Body of pancreas (tissue), 4 donors: ENCODE results near the gene MUC21. TPM values are rescaled to one million over a fixed set of nuclear protein-coding genes. Genes with fewer than 3 reads are reported as not detected.
"Not testable (repeated sequence)": the region's sequence is repeated elsewhere in the genome, so short reads cannot be mapped to it uniquely, and the experiment has no call there.

Experiments
- ATAC-seq: fragments of 150-250 bp; one replicate; pipeline ENCODE4 v1.9.1; 2016
- DNase-seq, 4 donors: peaks; one replicate each; pipeline ENCODE4 v3.0.0-alpha.2; 2019
- H3K27ac ChIP-seq, 4 donors: fragments of 200-600 bp; sonication (generic); 1 replicate in 3 of 4; 2 replicates in 1 of 4; pipeline versions ENCODE4 v1.5.1 to v1.6.1; 2016 to 2019; ENCODE audit warnings: mild to moderate bottlenecking in 1 of 4, mixed read lengths in 1 of 4, moderate library complexity in 1 of 4
- H3K27me3 ChIP-seq, 2 donors: fragments of 200-600 bp; sonication (generic); one replicate each; pipeline ENCODE4 v1.6.0; 2016; ENCODE audit warnings: mild to moderate bottlenecking in 1 of 2
- H3K36me3 ChIP-seq, 2 donors: fragments of 200-600 bp; sonication (generic); replicated peaks in 1 of 2; 2 replicates each; pipeline ENCODE4 v1.5.1; 2016; ENCODE audit warnings: low read depth in 2 of 2; ENCODE audit not compliant: insufficient read depth in 1 of 2
- H3K4me1 ChIP-seq: fragments of 200-600 bp; sonication (generic); one replicate; pipeline ENCODE4 v1.6.0; 2016
- H3K4me3 ChIP-seq, 2 donors: fragments of 200-600 bp; sonication (generic); 1 replicate in 1 of 2; 2 replicates in 1 of 2; pipeline ENCODE4 v1.5.1; 2016 to 2019
- H3K9me3 ChIP-seq, 3 donors: fragments of 200-600 bp; sonication (generic); 1 replicate in 2 of 3; 2 replicates in 1 of 3; pipeline ENCODE4 v1.5.1; 2016
- POLR2A ChIP-seq, 3 donors: fragments of 450-650 bp; IDR thresholded peaks; one replicate each; pipeline ENCODE4 v1.6.1; 2016; ENCODE audit warnings: antibody characterized with exemption in 3 of 3, mild to moderate bottlenecking in 2 of 3
- WGBS, 2 donors: methylation state at CpG; one replicate each; pipeline ENCODE4 v1.1.5; 2017; 5-methylcytosine and 5-hydroxymethylcytosine counted together
- intact Hi-C: fragments of 100-400 bp; cut with DNase I; formaldehyde crosslinking; loops from one replicate; pipeline ENCODE4 v1.15.1; 2023
- total RNA-seq, 2 donors: library from RNA; depleted of rRNA; stranded (reverse); fragments of >200 nt; gene quantifications; one replicate each; pipeline ENCODE4 v1.1.0, GENCODE V29; 2016
- TF ChIP-seq, protein P1 (sequence below), 7 experiments: fragments of 450-650 bp in 4 of 7; fragments of 200-600 bp in 3 of 7; sonication (generic) in 3 of 7; IDR thresholded peaks; one replicate each; pipeline ENCODE4 v1.5.1; 2016 to 2019; ENCODE audit warnings: antibody characterized with exemption in 7 of 7

Gene MUC21
- total RNA-seq, 2 donors from 2014 or later = not detected

DNA sequence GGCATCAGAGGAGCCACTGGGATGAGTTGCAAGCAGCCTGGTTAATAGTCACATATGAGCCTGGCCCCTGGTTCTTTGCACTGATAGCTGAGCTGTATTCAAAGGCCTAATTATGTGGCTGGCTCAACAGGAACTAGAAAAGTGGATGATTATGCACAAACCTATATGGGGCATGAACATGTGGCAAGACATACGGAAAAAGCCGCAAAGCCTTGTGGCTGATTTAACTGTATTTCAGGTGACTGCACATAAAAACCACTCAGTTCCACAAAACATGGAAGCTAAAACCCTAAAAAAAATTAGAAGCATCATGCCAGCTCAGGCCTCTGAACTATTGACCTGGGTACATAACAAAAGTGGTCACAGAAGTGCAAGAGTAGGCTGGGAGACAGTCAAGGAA lies 13.8 kb downstream of the MUC21 start:
- Histone ChIP-seq H3K27me3 (no peaks in the 10 kb centered on the region), H3K27ac (no peak overlapping the region), H3K4me1 (no peaks in the 10 kb centered on the region), H3K36me3 (no peaks in the 10 kb centered on the region), H3K9me3 (no peaks in the 10 kb centered on the region), H3K4me3 (no peak overlapping the region)
- 73 to 96% methylated on average over 2 of the region's 2 CpGs for WGBS, 2 donors
- DNase-seq = no peak
- TF ChIP-seq POLR2A (IDR thresholded peaks at IDR 0.05) = no peak
- TF ChIP-seq, protein P1, sequence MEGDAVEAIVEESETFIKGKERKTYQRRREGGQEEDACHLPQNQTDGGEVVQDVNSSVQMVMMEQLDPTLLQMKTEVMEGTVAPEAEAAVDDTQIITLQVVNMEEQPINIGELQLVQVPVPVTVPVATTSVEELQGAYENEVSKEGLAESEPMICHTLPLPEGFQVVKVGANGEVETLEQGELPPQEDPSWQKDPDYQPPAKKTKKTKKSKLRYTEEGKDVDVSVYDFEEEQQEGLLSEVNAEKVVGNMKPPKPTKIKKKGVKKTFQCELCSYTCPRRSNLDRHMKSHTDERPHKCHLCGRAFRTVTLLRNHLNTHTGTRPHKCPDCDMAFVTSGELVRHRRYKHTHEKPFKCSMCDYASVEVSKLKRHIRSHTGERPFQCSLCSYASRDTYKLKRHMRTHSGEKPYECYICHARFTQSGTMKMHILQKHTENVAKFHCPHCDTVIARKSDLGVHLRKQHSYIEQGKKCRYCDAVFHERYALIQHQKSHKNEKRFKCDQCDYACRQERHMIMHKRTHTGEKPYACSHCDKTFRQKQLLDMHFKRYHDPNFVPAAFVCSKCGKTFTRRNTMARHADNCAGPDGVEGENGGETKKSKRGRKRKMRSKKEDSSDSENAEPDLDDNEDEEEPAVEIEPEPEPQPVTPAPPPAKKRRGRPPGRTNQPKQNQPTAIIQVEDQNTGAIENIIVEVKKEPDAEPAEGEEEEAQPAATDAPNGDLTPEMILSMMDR (IDR thresholded peaks at IDR 0.05) = no peak
- ATAC-seq = no peak
- intact Hi-C loops = no loop called here

DNA sequence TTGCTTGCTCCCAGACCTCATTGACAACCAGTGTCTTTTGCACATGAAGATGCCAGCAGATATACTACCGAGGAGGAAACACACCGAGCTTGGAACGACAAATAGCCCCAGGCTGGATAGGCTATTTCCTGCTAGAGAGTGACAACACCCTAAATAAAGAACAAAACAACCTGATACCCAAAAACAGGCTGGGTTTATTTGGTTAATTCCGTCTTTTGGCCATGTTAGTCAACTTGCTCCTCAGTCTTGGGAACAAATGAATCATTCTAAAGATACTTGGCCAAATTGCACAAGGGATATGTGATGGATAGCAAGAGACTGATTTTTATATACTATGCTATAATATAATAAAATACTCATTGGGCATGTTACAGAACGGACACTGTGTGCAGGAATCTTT lies 15.3 kb downstream of the MUC21 start:
- no peaks in the 10 kb centered on the region for H3K36me3 ChIP-seq
- 53 to 71% methylated on average over 5 of the region's 5 CpGs for WGBS, 2 donors
- H3K27ac ChIP-seq = no peak overlapping the region
- ATAC-seq = no peak
- no peaks in the 10 kb centered on the region for H3K4me1 ChIP-seq
- no peak for DNase-seq
- no peaks in the 10 kb centered on the region for H3K27me3 ChIP-seq
- H3K9me3 ChIP-seq = no peaks in the 10 kb centered on the region
- H3K4me3 ChIP-seq = no peak overlapping the region
- TF ChIP-seq, protein P1 (IDR thresholded peaks at IDR 0.05) = no peak
- TF ChIP-seq POLR2A (IDR thresholded peaks at IDR 0.05) = no peak
- intact Hi-C loops = no loop called here

DNA sequence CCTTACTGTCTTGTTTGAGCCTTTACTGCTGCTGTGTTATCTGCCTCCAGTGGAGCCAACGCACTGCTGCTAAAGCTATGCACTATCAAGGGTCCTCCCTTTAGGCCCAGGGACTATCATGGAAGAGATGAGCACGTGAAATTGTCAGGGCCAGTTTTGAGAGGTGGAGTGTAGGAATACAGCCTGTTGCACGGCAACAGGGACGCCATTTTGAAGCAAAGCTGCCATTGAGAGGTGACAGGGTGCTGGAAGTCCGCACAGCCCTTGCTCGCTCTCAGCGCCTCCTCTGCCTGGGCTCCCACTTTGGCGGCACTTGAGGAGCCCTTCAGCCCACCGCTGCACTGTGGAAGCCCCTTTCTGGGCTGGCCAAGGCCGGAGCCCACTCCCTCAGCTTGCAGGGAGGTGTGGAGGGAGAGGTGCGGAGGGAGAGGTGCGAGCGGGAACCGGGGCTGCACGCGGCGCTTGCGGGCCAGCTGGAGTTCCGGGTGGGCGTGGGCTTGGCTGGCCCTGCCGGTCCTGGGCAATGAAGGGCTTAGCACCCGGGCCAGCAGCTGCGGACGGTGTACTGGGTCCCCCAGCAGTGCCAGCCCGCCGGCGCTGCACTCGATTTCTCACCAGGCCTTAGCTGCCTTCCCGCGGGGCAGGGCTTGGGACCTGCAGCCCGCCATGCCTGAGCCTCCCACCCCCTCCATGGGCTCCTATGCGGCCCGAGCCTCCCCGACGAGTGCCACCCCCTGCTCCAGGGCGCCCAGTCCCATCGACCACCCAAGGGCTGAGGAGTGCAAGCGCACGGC lies 16.7 kb downstream of the MUC21 start:
- H3K9me3 ChIP-seq, H3K4me3 ChIP-seq, ATAC-seq, DNase-seq, H3K4me1 ChIP-seq, H3K27me3 ChIP-seq, H3K36me3 ChIP-seq, intact Hi-C loops, H3K27ac ChIP-seq: not testable (repeated sequence)
- WGBS, 2 donors = 92 to 93% methylated on average over 5 to 19 of the region's 39 CpGs

DNA sequence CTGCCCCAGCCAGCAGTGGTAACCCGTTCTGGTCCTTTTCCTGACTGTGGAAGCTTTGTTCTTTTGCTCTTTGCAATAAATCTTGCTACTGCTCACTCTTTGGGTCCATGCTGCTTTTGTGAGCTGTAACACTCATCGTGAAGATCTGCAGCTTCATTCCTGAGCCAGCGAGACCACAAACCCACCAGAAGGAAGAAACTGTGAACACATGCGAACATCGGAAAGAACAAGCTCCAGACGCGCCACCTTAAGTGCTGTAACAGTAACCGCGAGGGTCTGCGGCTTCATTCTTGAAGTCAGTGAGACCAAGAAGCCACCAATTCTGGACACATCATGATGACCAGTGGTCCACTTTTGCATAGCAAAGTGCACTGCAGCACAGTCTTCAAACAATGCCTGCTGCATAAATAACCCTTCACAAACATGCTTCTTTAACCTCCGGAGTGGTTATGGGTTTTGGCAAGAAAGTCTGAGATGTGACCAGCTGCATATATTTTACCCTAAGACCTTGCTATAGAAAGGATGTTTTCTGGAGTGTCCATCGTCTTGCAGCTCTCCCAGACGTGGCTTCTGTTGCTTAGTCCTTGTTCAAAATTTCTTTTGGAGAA lies 17.9 kb downstream of the MUC21 start:
- whole genome bisulfite sequencing, 2 donors = 77 to 86% methylated on average over 12 to 13 of the region's 13 CpGs
- ATAC-seq (no peak), DNase-seq (no peak)
- TF ChIP-seq, protein P1 (IDR thresholded peaks at IDR 0.05) = no peak
- no peak for TF ChIP-seq POLR2A (IDR thresholded peaks at IDR 0.05)
- Histone ChIP-seq H3K27ac (no peak overlapping the region), H3K4me1 (peaks cover 15% of the 10 kb centered on the region), H3K4me3 (no peak overlapping the region), H3K36me3 (no peaks in the 10 kb centered on the region), H3K27me3 (no peaks in the 10 kb centered on the region), H3K9me3 (no peaks in the 10 kb centered on the region)
- intact Hi-C loops = no loop called here

DNA sequence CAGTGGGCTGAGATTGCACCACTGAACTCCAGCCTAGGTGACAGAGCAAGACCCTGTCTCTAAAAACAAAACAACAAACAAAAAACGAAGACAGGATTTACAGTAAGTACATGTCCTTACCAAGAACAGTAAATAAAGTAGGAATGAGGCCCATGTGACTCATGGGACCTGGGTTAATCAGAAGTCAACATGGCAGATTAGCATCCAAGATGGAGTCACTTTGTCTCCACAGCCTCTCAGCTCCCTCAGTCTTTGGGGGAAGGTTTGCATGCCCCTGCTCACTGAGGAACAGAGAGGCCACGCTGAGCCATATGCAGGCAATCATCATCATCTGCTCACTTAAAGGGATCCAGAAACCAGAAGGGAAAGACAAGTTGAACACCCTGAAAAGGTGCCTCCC lies 19.0 kb downstream of the MUC21 start:
- TF ChIP-seq, protein P1 (IDR thresholded peaks at IDR 0.05) = no peak
- TF ChIP-seq POLR2A (IDR thresholded peaks at IDR 0.05) = no peak
- intact Hi-C loops = no loop called here
- no peak for ATAC-seq
- DNase-seq = no peak
- peaks cover 15% of the 10 kb centered on the region for H3K4me1 ChIP-seq
- no peaks in the 10 kb centered on the region for H3K9me3 ChIP-seq
- 43 to 49% methylated on average over 2 of the region's 2 CpGs for WGBS, 2 donors
- no peaks in the 10 kb centered on the region for H3K36me3 ChIP-seq
- no peaks in the 10 kb centered on the region for H3K27me3 ChIP-seq
- no peak overlapping the region for H3K27ac ChIP-seq
- no peak overlapping the region for H3K4me3 ChIP-seq
